Ecto neural progenitor cell (in vitro differentiated cells): ENCODE data around the gene ENAH.
"Not testable (repeated sequence)": the region's sequence is repeated elsewhere in the genome, so short reads cannot be mapped to it uniquely, and the experiment has no call there.

ENCODE experiments used
- DNase-seq: peaks from one replicate; pipeline ENCODE4 v3.0.0-alpha.2; 2018; ENCODE audit warnings: low spot score

ENAH gene

GRCh38 chr1:225493591-225494246 lies 159.2 kb downstream of the ENAH start:
- DNase-seq = no peak

GRCh38 chr1:225488676-225489075 lies 164.2 kb downstream of the ENAH start:
- DNase-seq = no peak

- no peak for DNase-seq
Observed at GRCh38 chr1:225486856-225487255, 166.1 kb downstream of the ENAH start.

- no peak for DNase-seq
Observed at GRCh38 chr1:225485991-225486530, 166.9 kb downstream of the ENAH start.

- DNase-seq = no peak
Observed at GRCh38 chr1:225485226-225485625, 167.7 kb downstream of the ENAH start.

- no peak for DNase-seq
Observed at GRCh38 chr1:225484657-225485214, 168.2 kb downstream of the ENAH start.

DNA sequence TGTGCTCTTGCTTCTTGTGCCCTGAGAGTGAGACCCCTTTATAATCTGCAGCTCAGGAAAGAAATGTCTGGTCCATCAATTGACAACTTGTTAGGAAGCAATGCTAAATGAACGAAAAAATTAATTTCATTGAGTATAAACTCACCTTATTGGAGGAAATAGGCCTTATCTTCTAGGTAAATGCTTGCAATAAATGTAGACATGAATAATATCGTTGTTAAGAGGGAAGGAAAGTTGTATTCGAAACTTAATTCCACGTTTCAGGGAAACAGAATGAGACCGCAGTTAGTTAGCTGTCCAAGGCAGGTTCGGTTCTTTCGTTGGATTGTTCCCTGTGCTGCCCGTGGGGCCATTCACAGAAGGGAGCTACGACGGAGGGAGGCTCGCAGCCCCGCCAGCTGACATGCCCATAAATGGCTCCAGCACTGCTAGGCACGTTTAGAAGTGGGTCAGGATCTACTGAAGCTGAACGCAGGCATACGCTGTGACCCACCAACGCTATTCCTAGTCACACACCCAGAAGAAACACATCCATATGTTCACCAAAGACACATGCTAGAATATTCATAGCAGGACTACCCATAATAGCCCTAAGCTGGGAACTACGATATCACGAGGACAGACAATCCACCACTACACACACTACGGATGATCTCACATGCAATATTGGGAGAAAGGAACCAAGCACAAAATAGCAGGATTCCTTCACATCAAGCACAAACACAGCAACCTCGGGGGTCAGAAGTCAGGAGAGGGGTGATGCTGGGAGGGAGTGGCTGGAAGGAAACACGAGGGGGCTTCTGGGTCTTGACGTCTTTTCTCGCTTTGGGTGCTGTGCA lies 168.9 kb downstream of the ENAH start:
- DNase-seq = no peak

DNA sequence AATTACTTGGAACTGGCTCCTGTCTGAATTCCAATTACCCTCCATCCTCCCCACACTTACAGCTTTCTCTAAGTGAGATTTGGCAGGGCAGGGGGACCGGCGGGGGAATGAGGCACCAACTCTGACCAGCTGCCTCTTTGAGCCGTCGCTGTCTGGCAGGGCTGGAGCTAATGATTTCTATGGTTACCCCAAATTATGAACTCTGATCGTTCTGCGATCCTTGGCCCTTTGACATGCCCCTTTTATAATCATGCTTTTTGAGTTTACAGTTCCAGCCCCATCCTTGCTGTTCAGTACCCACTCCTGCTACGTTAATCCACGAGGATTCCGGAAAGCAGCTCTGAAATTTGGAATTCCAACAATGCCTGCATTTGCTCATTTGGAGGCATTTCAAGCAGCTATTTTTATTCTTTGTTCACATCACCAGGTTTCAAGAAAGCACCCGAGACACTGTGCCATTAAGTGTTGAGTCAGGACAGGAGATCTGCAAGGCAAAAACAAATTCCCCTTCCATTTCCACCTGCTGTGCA lies 170.4 kb downstream of the ENAH start:
- DNase-seq = no peak

GRCh38 chr1:225481738-225482137 lies 171.2 kb downstream of the ENAH start:
- DNase-seq = no peak

DNA sequence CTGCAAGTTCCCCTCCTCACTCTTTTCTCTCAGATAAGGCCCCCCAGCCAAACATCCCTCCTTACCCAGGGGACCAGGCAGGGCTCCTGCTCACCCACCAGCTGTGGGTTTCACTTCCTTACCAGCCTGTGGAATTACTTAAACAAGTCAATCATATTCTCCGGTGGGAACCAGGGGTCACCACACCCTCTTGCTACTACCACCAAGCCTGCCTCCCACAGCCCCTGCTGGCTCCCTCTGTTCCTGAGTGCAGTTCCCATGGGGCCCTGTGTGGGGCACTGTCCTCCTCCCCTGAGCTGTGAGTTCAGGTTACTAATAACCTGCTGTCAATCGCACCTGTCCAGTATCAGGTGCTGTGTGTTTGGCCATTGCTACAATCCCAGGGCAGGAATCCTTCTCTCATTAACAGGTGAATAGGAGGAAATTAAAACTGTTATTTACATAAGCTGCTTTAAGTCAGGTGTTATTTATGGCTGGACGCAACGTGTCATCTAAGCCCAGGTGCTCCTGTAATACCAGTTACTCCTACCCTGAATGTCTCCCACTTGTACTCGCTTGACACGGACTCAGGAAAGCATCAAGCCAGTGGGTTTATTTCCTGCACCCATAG lies 172.0 kb downstream of the ENAH start:
- no peak for DNase-seq

- DNase-seq = no peak
Observed at GRCh38 chr1:225479996-225480720, 172.8 kb downstream of the ENAH start.

DNA sequence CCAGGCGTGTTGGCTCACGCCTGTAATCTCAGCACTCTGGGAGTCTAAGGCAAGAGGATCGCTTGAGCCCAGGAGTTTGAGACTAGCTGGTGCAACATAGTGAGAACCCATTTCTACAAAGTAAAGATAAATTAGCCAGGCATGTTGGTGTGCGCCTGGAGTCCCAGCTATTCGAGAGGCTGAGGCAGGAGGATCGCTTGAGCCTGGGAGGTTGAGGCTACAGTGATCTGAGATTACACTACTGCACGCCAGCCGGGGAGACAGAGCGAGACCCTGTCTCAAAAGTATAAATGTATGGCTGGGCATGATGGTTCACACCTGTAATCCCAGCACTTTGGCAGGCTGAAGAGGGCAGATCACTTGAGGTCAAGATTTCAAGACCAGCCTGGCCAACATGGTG lies 173.6 kb downstream of the ENAH start:
- no peak for DNase-seq

- no peak for DNase-seq
Observed at GRCh38 chr1:225477296-225477911, 175.5 kb downstream of the ENAH start.

DNA sequence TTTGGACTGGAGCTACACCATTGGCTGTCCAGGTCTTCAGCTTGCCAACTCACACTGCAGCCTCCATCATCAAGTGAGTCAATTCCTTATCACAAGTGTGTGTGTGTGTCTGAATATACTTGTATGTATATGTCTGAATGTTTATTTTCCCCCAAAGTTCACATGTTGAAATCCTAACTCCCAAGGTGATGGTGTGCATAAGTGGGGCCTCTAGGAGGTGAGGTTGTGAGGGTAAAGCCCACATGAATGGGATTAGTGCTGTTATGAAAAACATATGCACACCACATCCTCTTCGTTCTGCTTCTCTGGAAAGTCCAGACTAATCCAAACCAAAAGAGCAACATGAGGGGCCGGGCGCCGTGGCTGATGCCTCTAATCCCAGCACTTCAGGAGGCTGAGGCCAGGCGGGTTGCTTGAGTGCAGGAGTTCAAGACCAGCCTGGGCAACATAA lies 176.4 kb downstream of the ENAH start:
- no peak for DNase-seq

DNA sequence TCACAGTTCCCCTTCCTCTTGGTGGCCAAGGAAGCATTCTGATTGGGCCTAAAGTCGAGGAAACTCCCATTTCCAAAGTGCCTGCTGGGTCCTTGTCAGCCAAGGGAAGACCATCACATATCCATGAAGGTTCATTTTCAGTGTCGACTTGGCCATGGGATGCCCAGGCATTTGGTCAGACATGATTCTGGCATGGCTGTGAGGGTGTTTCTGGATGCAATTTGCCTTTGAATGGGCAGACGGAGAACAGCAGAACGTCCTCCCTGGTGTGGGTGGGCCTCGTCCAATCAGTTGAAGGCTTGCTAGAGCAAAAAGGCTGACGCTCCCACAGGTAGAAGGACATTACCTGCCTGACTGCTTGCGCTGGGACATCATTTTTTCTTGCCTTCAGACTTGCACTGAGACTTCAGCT lies 176.8 kb downstream of the ENAH start:
- DNase-seq = no peak

- peak; percentile 93 for DNase-seq
Observed at GRCh38 chr1:225474986-225475820, 177.7 kb downstream of the ENAH start.

DNA sequence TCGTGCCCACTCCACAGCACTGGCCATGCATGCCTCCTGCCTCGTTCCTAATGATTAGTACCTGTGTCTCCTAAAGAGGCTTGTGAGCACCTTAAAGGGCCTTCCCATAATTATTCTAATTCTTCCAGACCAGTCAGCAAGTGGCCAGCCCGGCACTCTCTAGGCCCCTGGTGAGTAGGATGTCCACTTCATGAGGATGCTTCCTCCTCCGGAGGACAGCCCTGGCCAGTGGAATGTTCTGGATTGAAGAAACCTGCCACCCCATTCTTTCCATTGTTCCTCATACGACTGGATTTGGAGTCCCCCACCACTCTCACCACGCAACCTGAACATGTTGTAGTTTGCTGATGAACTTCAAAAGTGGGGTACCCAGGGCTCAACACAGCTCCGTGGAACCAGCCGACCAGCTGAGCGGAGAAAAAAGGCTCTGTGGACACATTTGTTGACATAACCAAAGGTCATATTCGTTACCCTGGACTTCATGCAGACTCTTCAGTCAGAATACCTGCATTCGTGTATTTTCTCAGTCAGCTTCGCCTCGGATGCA lies 178.4 kb downstream of the ENAH start:
- DNase-seq = no peak

GRCh38 chr1:225473676-225474438 lies 179.1 kb downstream of the ENAH start:
- not testable (repeated sequence) for DNase-seq

- DNase-seq = not testable (repeated sequence)
Observed at GRCh38 chr1:225473266-225473665, 179.7 kb downstream of the ENAH start.
